ENCODE results near the gene THBS3. TPM values are rescaled to one million over a fixed set of nuclear protein-coding genes. Genes with fewer than 3 reads are reported as not detected.

THBS3 gene
- total and polyA plus RNA-seq, 9 of the 15 experiments (the other 6 are each of a cell fraction or from before 2014, with no cell fraction given) = 0.59 to 8.3 (median 3.2) TPM

- TF ChIP-seq ZNF277 (CRISPR knock-in tag; IDR thresholded peaks at IDR 0.05; ENCODE audit: borderline replicate concordance) = no peak
- no peak for TF ChIP-seq NCOA6 (IDR thresholded peaks at IDR 0.05)
- TF ChIP-seq ZNF217 (CRISPR knock-in tag; IDR thresholded peaks at IDR 0.05) = no peak
- 0 out of 4 replicates have a peak, but pooled peaks of 1 of the 2 experiments have one; percentile 41 for TF ChIP-seq KDM4B (IDR thresholded peaks at IDR 0.05; ENCODE audit: borderline replicate concordance in 2 of 2, low read depth in 1 of 2)
- TF ChIP-seq DACH1 (IDR thresholded peaks at IDR 0.05; ENCODE audit: partially characterized antibody) = peak; percentile 25
- TF ChIP-seq ZFP91 (CRISPR knock-in tag; IDR thresholded peaks at IDR 0.05) = no peak
- no peak for TF ChIP-seq ARHGAP35 (IDR thresholded peaks at IDR 0.05; ENCODE audit: partially characterized antibody)
- TF ChIP-seq TFAP4 (CRISPR knock-in tag; IDR thresholded peaks at IDR 0.05; ENCODE audit: borderline replicate concordance) = 0 out of 2 replicates have a peak, but pooled peaks have one; percentile 43
- no peak for TF ChIP-seq TAF7 (tag; IDR thresholded peaks at IDR 0.05)
- TF ChIP-seq ZBTB33 (CRISPR knock-in tag; IDR thresholded peaks at IDR 0.05) = no peak
- no peak for TF ChIP-seq GATAD2B (IDR thresholded peaks at IDR 0.05; ENCODE audit: borderline replicate concordance)
- no peak for TF ChIP-seq ZBTB12 (CRISPR knock-in tag; IDR thresholded peaks at IDR 0.05)
These were observed 15.1 kb downstream of the THBS3 start (continued) for GRCh38 chr1:155192346-155193274.
